Stimulated activated CD8-positive, alpha-beta memory T cell treated with anti-CD3 and anti-CD28 coated beads, Interleukin-7, amount 100 ng/mL, for 4 hours (primary cell): ENCODE results near the gene SIAH1.
"Not testable (repeated sequence)": the region's sequence is repeated elsewhere in the genome, so short reads cannot be mapped to it uniquely, and the experiment has no call there.

Experiments
- DNase-seq, 2 donors: peaks; one replicate each; pipeline ENCODE4 v3.0.0-alpha.2; 2020; ENCODE audit warnings: low read depth in 2 of 2

Gene SIAH1

GRCh38 chr16:48332978-48333377 is 52.2 kb downstream of the SIAH1 start:
- no peak for DNase-seq

GRCh38 chr16:48330841-48331192 is 54.4 kb downstream of the SIAH1 start:
- no peak for DNase-seq

DNA sequence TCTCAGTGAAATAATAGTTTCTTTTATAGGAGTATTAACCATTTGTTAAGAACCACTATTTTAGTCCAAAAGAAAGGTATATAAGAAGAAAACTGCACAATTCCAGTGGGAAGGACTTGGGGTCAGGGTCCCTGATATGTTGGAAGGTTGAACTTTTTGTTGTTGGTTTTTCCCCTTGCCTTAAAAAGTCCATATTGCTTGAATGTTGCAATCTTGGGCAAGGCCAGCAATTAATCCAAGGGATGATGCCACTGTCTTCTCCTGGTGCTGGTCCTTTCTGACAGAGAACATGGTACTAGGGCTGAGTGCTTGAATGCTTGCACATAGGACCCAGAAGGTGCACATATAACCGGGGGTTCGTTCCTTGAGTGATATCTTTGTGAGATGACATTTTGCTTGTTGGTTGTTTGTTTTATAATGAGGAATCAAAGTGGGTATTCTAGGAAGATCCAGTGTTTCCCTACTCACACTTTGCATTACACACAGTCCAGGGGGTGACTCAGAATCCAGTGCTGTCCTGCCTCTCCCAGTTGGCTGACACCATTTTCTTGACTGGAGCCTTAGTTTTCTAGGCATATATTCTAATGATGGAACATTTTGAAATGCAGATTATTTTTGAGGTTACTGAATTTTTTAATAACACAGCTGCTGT is 54.9 kb downstream of the SIAH1 start:
- no peak for DNase-seq

- no peak for DNase-seq
Measured at GRCh38 chr16:48329138-48329537, 56.1 kb downstream of the SIAH1 start.

GRCh38 chr16:48326915-48327314 is 58.3 kb downstream of the SIAH1 start:
- no peak for DNase-seq

GRCh38 chr16:48323783-48324775 is 61.1 kb downstream of the SIAH1 start:
- DNase-seq = no peak

GRCh38 chr16:48321317-48322036 is 63.7 kb downstream of the SIAH1 start:
- no peak for DNase-seq

GRCh38 chr16:48318630-48319029 is 66.6 kb downstream of the SIAH1 start:
- DNase-seq = no peak

- no peak for DNase-seq
Measured at GRCh38 chr16:48317614-48318315, 67.4 kb downstream of the SIAH1 start.

- no peak for DNase-seq
Measured at GRCh38 chr16:48317026-48317425, 68.2 kb downstream of the SIAH1 start.

DNA sequence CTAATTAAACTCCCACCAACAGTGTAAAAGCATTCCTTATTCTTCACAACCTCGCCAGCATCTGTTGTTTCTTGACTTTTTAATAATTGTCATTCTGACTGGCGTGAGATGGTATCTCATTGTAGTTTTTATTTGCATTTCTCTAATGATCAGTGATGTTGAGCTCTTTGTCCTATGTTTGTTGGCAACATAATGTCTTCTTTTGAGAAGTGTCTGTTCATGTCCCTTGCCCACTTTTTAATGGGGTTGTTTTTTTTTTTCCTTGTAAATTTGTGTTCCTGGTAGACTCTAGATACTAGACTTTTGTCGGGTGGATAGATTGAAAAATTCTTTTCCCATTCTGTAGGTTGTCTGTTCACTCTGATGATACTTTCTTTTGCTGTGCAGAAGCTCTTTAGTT is 71.3 kb downstream of the SIAH1 start:
- DNase-seq = not testable (repeated sequence)

- DNase-seq = no peak
Measured at GRCh38 chr16:48310908-48311641, 74.1 kb downstream of the SIAH1 start.
